ENCODE measurements around the gene GUCY2C. TPM values are rescaled to one million over a fixed set of nuclear protein-coding genes. Genes with fewer than 3 reads are reported as not detected.

GUCY2C gene
- polyA plus RNA-seq, 3 donors, result 0.34 to 0.60 (median 0.58) TPM

DNA sequence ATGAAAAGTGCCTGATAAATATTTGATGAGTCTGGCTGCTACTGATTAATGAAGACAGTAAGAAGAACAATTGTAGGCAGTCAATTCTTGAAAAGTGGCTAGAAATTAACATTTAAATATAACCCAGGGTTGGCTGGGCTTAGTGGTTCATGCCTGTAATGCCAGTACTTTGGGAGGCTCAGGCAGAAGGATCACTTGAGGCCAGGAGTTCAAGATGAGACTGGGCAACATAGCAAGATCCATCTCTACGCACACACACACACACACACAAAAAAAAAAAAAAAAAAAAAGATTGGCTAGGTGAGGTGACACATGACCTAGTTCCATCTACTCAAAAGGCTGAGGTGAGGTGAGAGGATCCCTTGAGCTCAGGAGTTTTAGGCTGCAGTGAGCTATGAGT, 120.8 kb downstream of the GUCY2C start:
- no peak for DNase-seq

- no peak for DNase-seq
Measured at GRCh38 chr12:14573118-14573517, 123.3 kb downstream of the GUCY2C start.

GRCh38 chr12:14572401-14572800, 124.0 kb downstream of the GUCY2C start:
- no peak for DNase-seq

DNA sequence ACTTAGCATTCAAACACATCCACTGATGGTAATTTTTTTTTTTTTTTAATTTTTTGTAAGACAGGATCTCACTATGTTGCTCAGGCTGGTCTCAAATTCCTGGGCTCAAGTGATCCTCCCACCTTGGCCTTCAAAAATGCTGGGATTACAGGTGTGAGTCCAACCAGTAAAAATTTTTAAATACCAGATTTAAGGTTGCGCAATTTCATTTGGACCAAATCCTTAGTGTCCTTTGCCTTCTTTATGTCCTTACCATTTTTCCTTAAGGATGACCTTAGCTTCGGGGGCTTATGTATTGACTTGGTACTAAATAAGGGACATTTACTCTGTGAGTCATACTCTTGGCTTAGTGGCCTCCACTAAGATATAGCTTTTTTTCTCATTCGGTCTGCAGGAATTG, 124.6 kb downstream of the GUCY2C start:
- DNase-seq, result no peak

GRCh38 chr12:14570231-14570630, 126.2 kb downstream of the GUCY2C start:
- no peak for DNase-seq

DNA sequence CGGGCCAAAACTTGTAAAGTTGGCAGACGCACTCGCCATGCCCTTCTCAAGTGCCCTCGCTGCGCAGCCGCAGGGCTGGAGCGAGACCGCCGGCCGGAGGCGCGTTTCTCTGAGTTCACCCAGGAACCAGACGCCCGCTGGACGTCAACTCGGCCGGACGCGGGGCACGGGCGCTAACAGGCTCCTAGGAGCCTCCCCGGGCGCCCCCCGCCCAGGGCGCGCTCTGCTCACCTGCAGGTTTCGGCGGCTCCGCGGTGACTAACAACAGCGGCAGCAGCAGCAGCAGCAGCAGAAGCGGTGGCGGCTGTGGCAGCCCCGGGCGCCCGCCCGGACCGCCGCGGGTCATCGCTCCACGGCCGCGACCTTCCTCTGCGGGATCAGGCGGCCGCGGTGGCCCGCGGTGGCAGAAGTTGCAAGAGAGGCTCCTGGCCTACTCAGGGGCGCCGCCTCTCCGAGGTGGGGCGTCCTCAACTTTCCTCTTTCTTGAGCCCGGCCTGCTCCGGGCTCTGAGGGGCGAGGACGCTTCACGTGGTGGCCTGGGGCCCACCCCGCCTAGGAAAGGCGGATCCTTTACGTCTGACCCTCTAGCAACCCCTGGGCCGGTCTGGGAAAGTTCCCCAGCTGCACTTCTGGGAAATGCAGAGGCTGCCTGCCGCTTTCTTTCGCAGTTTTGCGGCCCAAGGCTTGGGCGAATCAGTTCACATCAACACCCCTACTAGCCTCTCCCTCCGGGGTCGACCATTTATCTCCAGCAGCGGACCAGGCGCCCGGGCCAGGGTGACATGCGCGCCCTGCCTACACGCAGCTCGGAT, 128.8 kb downstream of the GUCY2C start, which contains the start of gene PLBD1:
Gene PLBD1 (minus strand): TSS at position 533 of the 812 bp plus-strand sequence. CDS start 187 bp downstream, at position 346.
- DNase-seq, result peak; percentile 66

DNA sequence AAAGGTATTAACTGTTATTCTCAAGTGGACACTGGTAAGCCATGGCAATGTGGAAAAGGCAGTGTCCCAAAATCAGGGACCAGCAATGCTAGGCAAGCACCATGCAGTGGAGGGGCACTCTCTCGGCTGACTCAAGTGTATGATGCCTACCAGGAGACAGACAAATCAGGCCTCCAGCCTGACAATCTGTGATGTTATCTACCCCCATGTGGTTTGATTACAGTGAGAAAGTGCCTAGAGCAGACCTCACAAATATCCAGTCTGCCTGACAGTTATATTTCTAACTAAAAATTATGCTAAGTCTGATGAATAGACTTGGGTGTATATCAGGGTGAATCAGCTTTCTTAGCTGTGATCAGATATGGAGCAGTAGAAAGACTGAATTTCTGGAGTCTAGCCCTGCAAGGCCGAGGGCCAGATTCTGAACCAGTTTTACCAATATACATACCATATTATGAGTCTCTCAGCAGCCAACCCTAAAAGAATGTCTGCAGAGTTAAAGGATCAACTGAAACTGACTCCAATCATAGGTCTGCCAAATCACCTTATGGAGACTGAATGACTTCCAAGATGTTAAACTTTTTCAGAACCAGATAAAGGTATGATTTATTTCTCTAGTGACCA, 132.0 kb downstream of the GUCY2C start:
- DNase-seq, result no peak

DNA sequence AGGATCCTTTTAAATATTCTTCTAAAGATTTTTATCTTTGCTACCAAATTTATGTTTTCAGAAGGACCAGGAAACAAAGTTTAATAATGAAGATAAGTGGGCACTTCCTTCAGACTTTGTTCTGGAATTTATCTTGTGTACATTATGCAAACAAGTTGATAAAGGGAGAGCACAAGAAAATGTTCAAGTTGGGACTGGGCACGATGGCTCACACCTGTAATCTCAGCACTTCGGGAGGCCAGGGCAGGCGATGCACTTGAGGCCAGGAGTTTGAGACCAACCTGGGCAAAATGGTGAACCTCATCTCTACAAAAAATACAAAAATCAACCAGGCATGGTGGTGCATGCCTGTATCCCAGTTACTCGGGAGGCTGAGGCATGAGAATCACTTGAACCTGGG, 133.4 kb downstream of the GUCY2C start:
- DNase-seq, result no peak

Other genes with a start within 250 kb of the GUCY2C start
- gene PLBD1, start 128.7 kb downstream of the GUCY2C start, polyA plus RNA-seq (ENCODE audit: insufficient read length in 3 of 3), result 10 to 100 TPM; 41.6 to 48.3 (median 42.8) TPM
- gene WBP11, start 106.9 kb upstream of the GUCY2C start, polyA plus RNA-seq (ENCODE audit: insufficient read length in 3 of 3), result 100 to 1,000 TPM in 2 of 3 donors, 10 to 100 TPM in 1; 89.7 to 104 (median 103) TPM
- 1 to 10 TPM; 3.9 to 4.6 (median 4.1) TPM for gene C12orf60, start 107.1 kb upstream of the GUCY2C start, polyA plus RNA-seq (ENCODE audit: insufficient read length in 3 of 3)
- gene SMCO3, start 117.6 kb upstream of the GUCY2C start, polyA plus RNA-seq (ENCODE audit: insufficient read length in 3 of 3), result 1 to 10 TPM; 2.2 to 2.3 (median 2.3) TPM
- gene ART4, start 146.9 kb upstream of the GUCY2C start, polyA plus RNA-seq (ENCODE audit: insufficient read length in 3 of 3), result under 1 TPM; 0.16 to 0.23 (median 0.16) TPM
- gene MGP, start 189.3 kb upstream of the GUCY2C start, polyA plus RNA-seq (ENCODE audit: insufficient read length in 3 of 3), result 10 to 100 TPM; 27.4 to 52.6 (median 36.0) TPM
- 10 to 100 TPM; 20.6 to 27.6 (median 23.0) TPM for gene ERP27, start 241.9 kb upstream of the GUCY2C start, polyA plus RNA-seq (ENCODE audit: insufficient read length in 3 of 3)